Activated naive CD4-positive, alpha-beta T cell treated with anti-CD3 and anti-CD28 coated beads, Interleukin-2, amount 10 ng/mL, durations not matched to agents 7 days and 5 days (primary cell): ENCODE results near the gene SLC39A11.

Experiments
- CTCF ChIA-PET: fragments of 350-600 bp; sonication (Branson Sonifier 250); formaldehyde crosslinking; loops from one replicate; lab custom pipeline; 2021; ENCODE audit warnings: antibody characterized with exemption; lab: Charles Lee
- DNase-seq: peaks from one replicate; pipeline ENCODE4 v3.0.0-alpha.2; 2020
- H3K27ac Mint-ChIP-seq: one replicate; pipeline ENCODE4 v1.8.0; 2021; ENCODE audit warnings: mild to moderate bottlenecking, moderate library complexity, mixed read lengths
- H3K27me3 Mint-ChIP-seq: one replicate; pipeline ENCODE4 v1.8.0; 2021; ENCODE audit warnings: mild to moderate bottlenecking, mixed read lengths
- H3K36me3 Mint-ChIP-seq: one replicate; pipeline ENCODE4 v1.8.0; 2021; ENCODE audit warnings: mixed read lengths
- H3K4me1 Mint-ChIP-seq: one replicate; pipeline ENCODE4 v1.8.0; 2021; ENCODE audit warnings: mixed read lengths
- H3K4me3 Mint-ChIP-seq: one replicate; pipeline ENCODE4 v1.8.0; 2021; ENCODE audit warnings: mild to moderate bottlenecking, moderate library complexity, mixed read lengths
- H3K9me3 Mint-ChIP-seq: one replicate; pipeline ENCODE4 v1.8.0; 2021; ENCODE audit warnings: mixed read lengths

SLC39A11 gene

GRCh38 chr17:72972263-72972951 is 120.1 kb downstream of the SLC39A11 start:
- Mint-ChIP-seq H3K9me3 (peaks cover 5% of the 10 kb centered on the region), H3K4me3 (no peak overlapping the region), H3K36me3 (no peaks in the 10 kb centered on the region), H3K27ac (no peak overlapping the region), H3K27me3 (no peaks in the 10 kb centered on the region), H3K4me1 (peaks cover 2% of the 10 kb centered on the region)
- CTCF ChIA-PET, result no interaction called here
- no peak for DNase-seq

GRCh38 chr17:72971226-72971880 is 121.1 kb downstream of the SLC39A11 start:
- DNase-seq, result no peak
- CTCF ChIA-PET, result no interaction called here
- Mint-ChIP-seq H3K27me3 (no peaks in the 10 kb centered on the region), H3K9me3 (peaks cover 5% of the 10 kb centered on the region), H3K4me3 (no peak overlapping the region), H3K36me3 (no peaks in the 10 kb centered on the region), H3K4me1 (no peaks in the 10 kb centered on the region), H3K27ac (no peak overlapping the region)

DNA sequence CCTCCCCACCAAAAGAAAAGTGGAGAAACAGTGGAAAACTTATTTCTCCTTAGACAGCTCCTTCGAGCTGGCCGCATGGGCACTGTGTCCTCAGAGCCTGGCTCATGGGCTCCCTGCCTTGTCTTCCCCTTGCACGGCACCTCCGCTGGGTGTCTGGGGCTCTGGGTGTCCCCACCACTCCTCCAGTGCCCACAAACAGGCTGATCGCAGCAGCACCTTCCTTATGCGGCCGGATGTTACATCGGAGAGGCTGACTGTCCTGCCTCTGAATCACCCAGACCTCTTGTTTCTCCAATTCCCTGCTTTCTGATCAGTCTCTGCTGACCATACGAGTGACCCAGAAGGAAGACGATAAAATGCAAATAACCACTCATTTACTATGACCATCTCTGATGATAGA is 121.7 kb downstream of the SLC39A11 start:
- Mint-ChIP-seq H3K9me3 (peaks cover 3% of the 10 kb centered on the region), H3K4me1 (no peaks in the 10 kb centered on the region), H3K27ac (no peak overlapping the region), H3K27me3 (no peaks in the 10 kb centered on the region), H3K36me3 (no peaks in the 10 kb centered on the region), H3K4me3 (no peak overlapping the region)
- CTCF ChIA-PET, result no interaction called here
- DNase-seq, result no peak

GRCh38 chr17:72970246-72970645 is 122.2 kb downstream of the SLC39A11 start:
- no peaks in the 10 kb centered on the region for H3K4me1 Mint-ChIP-seq
- H3K4me3 Mint-ChIP-seq, result no peak overlapping the region
- no peak overlapping the region for H3K27ac Mint-ChIP-seq
- no peak for DNase-seq
- H3K9me3 Mint-ChIP-seq, result no peaks in the 10 kb centered on the region
- CTCF ChIA-PET, result no interaction called here
- H3K36me3 Mint-ChIP-seq, result no peaks in the 10 kb centered on the region
- H3K27me3 Mint-ChIP-seq, result no peaks in the 10 kb centered on the region

DNA sequence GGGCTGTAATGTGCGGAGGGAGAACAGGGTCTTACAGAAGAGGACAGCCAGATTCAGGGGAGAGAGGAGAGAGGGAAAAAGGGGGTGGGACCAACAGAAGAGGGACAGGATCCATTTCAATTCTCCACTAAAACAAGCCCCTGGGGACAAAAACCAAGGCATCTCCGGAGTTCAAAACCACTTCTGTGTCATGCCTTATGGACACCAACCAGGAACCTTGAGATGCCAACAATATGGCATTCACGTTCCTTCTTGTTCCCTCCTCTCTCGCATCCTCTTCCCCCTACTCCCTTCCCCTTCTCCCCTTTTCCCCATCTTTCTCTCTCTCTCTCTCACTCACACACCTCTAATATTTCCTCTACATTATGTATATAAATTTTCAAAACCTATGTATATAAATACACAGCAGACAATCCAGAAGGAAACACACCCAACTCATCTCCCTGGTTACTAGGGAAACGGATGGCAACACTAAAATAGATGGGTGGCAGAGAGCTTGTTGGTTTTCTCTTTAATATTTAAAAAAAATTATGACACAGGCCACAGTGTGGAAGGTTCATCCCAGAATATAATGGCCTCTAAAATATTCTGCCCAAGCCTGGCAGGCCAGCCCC is 123.1 kb downstream of the SLC39A11 start:
- no peaks in the 10 kb centered on the region for H3K9me3 Mint-ChIP-seq
- H3K4me3 Mint-ChIP-seq, result no peak overlapping the region
- H3K27me3 Mint-ChIP-seq, result no peaks in the 10 kb centered on the region
- no peak overlapping the region for H3K27ac Mint-ChIP-seq
- no peak for DNase-seq
- CTCF ChIA-PET, result no interaction called here
- H3K4me1 Mint-ChIP-seq, result no peaks in the 10 kb centered on the region
- no peaks in the 10 kb centered on the region for H3K36me3 Mint-ChIP-seq

GRCh38 chr17:72968798-72969197 is 123.7 kb downstream of the SLC39A11 start:
- Mint-ChIP-seq H3K9me3 (no peaks in the 10 kb centered on the region), H3K27ac (no peak overlapping the region), H3K36me3 (no peaks in the 10 kb centered on the region), H3K27me3 (no peaks in the 10 kb centered on the region), H3K4me3 (no peak overlapping the region), H3K4me1 (no peaks in the 10 kb centered on the region)
- DNase-seq, result no peak
- CTCF ChIA-PET, result no interaction called here

- no peaks in the 10 kb centered on the region for H3K27me3 Mint-ChIP-seq
- no peaks in the 10 kb centered on the region for H3K4me1 Mint-ChIP-seq
- H3K9me3 Mint-ChIP-seq, result no peaks in the 10 kb centered on the region
- CTCF ChIA-PET, result no interaction called here
- H3K4me3 Mint-ChIP-seq, result no peak overlapping the region
- H3K36me3 Mint-ChIP-seq, result no peaks in the 10 kb centered on the region
- no peak for DNase-seq
- no peak overlapping the region for H3K27ac Mint-ChIP-seq
Observed at GRCh38 chr17:72967977-72968585, 124.4 kb downstream of the SLC39A11 start.

DNA sequence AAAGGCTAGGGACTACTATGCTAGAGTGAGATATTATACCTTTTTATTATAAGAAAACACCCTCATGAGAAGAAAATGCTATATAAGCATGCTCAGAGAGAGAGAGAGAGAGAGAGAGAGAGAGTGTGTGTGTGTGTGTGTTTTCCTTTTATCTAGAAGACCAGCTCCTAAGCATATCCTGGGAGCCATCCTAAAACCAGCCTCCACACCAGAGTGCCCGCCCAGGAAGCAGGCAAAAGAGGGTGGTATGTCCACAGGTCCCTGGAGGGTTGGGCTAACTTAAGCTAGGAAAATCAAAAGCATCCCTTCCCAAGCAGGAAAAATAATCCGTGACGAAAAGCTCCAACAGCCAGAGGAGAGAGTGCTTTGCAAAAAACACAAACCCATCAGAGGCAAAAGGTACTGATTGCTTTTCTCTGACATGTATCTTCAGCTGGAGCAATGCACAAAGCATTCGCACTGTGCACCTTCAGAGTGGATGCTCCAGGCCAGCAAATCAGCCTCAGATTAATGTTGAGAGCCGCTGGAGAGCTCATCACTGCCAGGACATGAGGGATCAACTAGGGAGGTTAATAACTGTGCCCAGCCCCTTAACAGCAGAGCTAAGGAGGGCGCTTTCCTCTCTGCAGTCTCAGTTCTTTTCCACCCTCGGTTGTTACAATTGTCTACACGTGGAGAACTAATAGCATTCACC is 125.1 kb downstream of the SLC39A11 start:
- Mint-ChIP-seq H3K27me3 (no peaks in the 10 kb centered on the region), H3K36me3 (no peaks in the 10 kb centered on the region)
- no peak for DNase-seq

DNA sequence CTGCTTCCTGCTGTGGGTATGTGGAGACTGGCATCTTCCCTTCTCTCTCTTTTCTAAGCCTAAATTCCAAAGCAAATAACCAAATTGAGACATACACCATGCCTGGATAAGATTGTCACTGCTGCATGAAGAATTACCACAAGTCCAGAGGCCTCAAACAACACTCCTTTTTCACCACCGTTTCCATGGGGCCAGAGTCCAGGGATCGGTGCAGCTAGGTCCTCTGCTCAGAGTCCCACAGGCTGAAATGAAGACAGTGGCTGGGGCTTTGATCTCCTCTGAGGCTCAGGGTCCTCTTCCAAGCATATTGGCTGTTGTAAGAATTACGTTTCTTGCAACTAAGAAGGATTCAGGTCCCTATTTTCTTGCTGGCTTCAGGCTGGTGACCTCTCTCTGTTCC is 130.4 kb downstream of the SLC39A11 start:
- no peak overlapping the region for H3K4me3 Mint-ChIP-seq
- CTCF ChIA-PET, result interaction anchor here (0.9 kb wide), 1 partner anchor 32 kb away, joined by 4 read pairs; no protein-coding TSS in a partner anchor
- no peaks in the 10 kb centered on the region for H3K9me3 Mint-ChIP-seq
- H3K27ac Mint-ChIP-seq, result no peak overlapping the region
- no peaks in the 10 kb centered on the region for H3K36me3 Mint-ChIP-seq
- no peaks in the 10 kb centered on the region for H3K4me1 Mint-ChIP-seq
- DNase-seq, result no peak
- H3K27me3 Mint-ChIP-seq, result no peaks in the 10 kb centered on the region

More for the DNA sequence above, 125.1 kb downstream of the SLC39A11 start:
- no peaks in the 10 kb centered on the region for H3K9me3 Mint-ChIP-seq
- no peaks in the 10 kb centered on the region for H3K4me1 Mint-ChIP-seq
- CTCF ChIA-PET, result interaction anchor here (0.8 kb wide), 1 partner anchor 19 kb away, joined by 5 read pairs; no protein-coding TSS in a partner anchor
- H3K27ac Mint-ChIP-seq, result no peak overlapping the region
- no peak overlapping the region for H3K4me3 Mint-ChIP-seq

DNA sequence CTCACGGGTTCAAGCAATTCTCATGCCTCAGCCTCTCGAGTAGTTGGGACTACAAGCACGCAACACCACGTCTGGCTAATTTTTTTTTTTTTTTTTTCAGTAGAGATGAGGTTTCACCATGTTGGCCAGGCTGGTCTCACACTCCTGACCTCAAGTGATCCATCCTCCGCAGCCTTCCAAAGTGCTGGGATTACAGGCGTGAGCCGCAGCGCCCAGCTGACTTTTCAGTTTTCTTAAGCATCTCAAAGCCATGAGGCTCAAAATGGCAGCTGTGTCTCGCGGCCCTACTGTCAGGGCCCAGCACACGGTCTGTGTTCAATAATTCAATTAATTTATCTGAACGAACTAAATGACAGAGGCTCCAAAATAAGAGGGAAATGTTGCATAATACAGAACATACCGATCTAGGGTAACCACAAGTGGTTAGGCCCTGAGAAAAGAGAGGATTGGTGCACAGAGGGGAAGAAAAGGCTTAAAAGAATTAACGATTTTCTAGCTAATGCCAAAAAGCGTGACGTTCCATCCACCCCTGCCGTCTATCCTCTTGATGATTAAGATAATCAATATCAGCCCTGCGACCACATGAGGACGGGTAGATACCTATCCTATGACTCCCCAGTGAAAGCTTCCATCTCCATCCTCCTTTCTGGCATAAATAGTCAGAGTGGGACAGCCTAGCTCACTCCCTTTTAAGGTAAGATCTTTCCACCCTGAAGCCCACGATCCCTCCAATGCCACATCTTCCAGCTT is 136.9 kb downstream of the SLC39A11 start:
- CTCF ChIA-PET, result interaction anchor here (0.6 to 2.0 kb wide), 3 partner anchors 12 to 353 kb away, joined by 3 to 6 read pairs (median 3); no protein-coding TSS in a partner anchor
- Mint-ChIP-seq H3K27me3 (no peaks in the 10 kb centered on the region), H3K4me1 (no peaks in the 10 kb centered on the region), H3K4me3 (no peak overlapping the region), H3K36me3 (no peaks in the 10 kb centered on the region), H3K27ac (no peak overlapping the region), H3K9me3 (no peaks in the 10 kb centered on the region)
- DNase-seq, result no peak

DNA sequence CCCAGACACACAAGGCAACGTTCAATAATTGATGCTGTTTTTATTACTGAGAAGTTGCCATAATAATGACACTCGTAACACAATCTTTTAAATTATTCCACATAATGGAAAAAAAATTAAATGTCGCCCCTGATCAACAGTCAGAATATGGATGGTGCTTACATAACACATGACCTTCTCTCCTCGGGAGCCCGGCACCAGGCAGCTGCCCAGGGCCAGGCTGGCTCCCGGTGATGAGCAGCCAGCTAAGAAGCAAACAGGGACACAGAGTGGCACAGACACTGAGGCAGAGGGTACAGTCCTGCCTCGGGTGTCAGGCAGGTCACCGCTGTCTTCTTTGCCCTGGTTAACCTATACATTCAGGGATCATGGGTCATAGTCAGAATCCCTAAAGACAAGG is 137.9 kb downstream of the SLC39A11 start:
- H3K27me3 Mint-ChIP-seq, result no peaks in the 10 kb centered on the region

DNA sequence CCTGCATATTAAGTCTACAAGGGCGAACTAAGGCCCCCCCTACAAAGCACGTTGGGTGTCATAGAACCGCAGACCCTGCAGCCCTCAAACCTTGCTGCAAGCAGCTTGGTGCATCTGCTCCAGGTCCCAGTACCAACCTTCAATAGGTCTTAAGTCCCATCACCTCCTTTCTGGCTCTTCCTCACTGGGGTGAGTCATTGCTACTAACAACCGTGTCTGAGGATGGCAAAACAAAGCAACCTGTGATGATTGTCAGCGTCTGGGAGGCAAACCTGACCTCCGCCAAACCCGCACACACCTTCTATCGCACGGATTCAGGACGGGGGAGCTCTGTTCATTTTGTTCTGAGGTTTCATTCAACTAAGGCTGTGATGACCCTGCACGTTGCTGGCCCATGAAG is 138.9 kb downstream of the SLC39A11 start:
- no peaks in the 10 kb centered on the region for H3K27me3 Mint-ChIP-seq
- no peaks in the 10 kb centered on the region for H3K4me1 Mint-ChIP-seq
- no peaks in the 10 kb centered on the region for H3K36me3 Mint-ChIP-seq
- CTCF ChIA-PET, result no interaction called here
- no peak overlapping the region for H3K27ac Mint-ChIP-seq
- H3K4me3 Mint-ChIP-seq, result no peak overlapping the region
- no peaks in the 10 kb centered on the region for H3K9me3 Mint-ChIP-seq
- DNase-seq, result no peak

More for the DNA sequence above, 137.9 kb downstream of the SLC39A11 start:
- Mint-ChIP-seq H3K9me3 (no peaks in the 10 kb centered on the region), H3K4me1 (no peaks in the 10 kb centered on the region), H3K36me3 (no peaks in the 10 kb centered on the region), H3K4me3 (no peak overlapping the region), H3K27ac (no peak overlapping the region)
- no peak for DNase-seq
- CTCF ChIA-PET, result no interaction called here

- Mint-ChIP-seq H3K9me3 (no peaks in the 10 kb centered on the region), H3K27me3 (no peaks in the 10 kb centered on the region), H3K4me3 (no peak overlapping the region), H3K27ac (no peak overlapping the region), H3K4me1 (no peaks in the 10 kb centered on the region), H3K36me3 (no peaks in the 10 kb centered on the region)
- CTCF ChIA-PET, result no interaction called here
- no peak for DNase-seq
Observed at GRCh38 chr17:72952641-72953315, 139.7 kb downstream of the SLC39A11 start.
